HG03439 (cell line): ENCODE results near the gene FAM76A.

ENCODE experiments used
- ATAC-seq: cut with Tn5 transposase; IDR thresholded peaks from one replicate; pipeline ENCODE4 v1.9.1; 2021; ENCODE audit warnings: mild to moderate bottlenecking, moderate library complexity; ENCODE audit not compliant: unreplicated experiment

FAM76A gene

GRCh38 chr1:27719286-27720251, 6.2 kb upstream of the FAM76A start:
- ATAC-seq: no peak

DNA sequence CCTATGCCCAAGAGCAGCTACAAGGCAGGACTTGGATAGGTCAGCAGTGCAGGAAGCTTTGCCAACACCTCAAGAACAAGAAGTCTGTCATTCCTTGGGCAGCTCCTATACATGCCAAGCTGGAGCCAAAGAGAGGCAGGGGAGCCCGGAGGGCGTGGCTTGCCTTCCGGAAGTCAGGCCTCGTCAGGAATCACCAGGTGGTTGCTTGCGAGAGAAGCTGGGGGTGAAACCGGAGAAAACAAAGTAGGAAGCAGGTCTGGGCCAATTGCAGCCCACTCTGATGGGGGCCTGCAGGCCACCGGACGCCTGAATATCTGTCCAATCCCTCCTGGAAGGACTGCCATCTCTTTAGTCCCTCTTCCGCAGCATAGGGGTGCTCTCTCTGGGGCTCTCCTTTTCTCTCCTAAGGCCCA, 794 bp upstream of the FAM76A start:
- ATAC-seq: no peak

GRCh38 chr1:27726173-27727044, 648 bp downstream of the FAM76A start:
- peak; percentile 35 for ATAC-seq

DNA sequence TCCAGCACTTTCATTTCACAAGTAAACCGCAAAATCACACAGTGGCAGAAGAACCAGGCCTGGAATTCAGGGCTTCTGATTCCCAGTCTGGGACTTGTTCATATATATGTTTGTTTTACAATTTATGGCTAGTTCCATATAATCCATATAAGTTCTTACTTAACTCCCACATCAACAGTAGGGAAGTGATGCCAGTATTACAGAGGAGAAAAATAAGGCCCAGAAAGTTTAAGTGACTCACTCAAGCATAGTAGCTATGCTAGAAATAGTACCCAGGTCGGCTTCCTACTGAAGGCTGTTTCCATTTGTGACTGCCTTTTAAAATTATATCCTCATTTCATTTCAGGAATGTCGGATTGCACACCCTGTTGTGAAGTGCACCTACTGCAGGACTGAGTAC, 1.4 kb downstream of the FAM76A start:
- no peak for ATAC-seq

DNA sequence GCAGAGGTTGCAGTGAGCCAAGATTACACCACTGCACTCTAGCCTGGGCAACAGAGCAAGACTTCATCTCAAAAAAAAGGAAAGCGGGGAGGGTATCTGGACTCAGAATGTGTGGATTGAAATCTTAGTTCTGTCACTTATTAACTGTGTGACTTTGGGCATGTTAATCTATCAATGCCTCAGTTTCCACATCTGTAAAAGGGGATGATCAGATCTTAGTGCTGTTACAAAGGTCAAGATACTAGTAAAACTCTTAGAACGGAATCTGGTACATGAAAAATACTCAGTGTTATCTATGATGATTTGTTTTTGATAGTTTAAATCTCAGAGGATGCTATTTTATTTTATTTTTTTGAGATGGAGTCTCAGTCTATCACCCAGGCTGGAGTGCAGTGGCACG, 10.5 kb downstream of the FAM76A start:
- no peak for ATAC-seq

DNA sequence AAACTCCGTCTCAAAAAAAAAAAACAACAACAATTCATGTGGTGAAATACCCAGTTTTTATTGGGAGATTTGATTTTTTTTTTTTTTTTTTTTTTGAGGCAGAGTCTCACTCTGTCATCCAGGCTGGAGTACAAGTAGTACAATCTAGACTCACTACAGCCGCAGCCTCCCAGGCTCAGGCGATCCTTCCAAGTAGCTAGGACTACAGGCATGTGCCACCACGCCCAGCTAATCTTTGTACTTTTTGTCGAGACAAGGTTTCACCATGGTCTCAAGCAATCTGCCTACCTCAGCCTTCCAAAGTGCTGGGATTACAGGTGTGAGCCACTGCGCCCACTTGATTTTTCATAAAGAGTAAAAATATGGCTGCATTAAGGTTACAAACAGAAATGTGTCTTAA, 15.4 kb downstream of the FAM76A start:
- no peak for ATAC-seq

GRCh38 chr1:27744556-27744955, 18.8 kb downstream of the FAM76A start:
- ATAC-seq: no peak

DNA sequence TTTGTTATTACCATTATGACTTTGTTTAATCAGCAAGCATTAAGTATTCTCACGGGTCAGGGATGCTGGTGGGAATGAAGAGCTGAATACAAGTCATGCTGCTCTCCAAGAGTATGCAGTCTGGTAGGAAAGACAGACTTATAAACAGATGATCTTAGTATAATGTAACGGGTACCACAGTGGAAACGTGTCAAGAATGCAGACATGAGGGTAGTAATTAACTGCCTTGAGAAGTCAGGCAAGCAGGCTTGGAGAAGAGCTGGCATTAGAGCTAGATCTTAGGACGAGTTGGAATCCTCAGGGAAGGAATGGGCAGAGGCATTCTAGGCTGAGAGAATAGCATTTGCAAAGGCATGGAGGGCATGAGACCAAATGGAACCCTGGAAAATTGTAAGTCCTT, 19.7 kb downstream of the FAM76A start:
- no peak for ATAC-seq

GRCh38 chr1:27752360-27752759, 26.6 kb downstream of the FAM76A start:
- ATAC-seq: no peak

DNA sequence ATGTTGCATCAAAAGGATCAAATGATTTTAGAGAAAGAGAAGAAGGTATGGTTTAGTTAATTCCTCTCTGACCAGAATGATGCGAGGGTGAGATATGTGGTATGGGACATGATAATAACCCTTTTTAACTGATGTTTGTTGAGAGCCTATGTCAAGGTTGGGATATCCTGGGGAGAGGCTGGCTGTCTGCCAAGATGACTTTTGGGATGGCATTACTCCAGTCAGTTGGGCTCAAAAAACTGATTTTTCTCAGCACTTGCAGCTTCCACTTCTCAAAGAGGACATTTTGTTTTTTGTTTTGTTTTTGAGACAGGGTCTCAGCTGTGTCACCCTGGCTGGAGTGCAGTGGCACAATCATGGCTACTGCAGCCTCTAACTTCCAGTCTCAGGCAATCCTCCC, 29.5 kb downstream of the FAM76A start:
- ATAC-seq: no peak

DNA sequence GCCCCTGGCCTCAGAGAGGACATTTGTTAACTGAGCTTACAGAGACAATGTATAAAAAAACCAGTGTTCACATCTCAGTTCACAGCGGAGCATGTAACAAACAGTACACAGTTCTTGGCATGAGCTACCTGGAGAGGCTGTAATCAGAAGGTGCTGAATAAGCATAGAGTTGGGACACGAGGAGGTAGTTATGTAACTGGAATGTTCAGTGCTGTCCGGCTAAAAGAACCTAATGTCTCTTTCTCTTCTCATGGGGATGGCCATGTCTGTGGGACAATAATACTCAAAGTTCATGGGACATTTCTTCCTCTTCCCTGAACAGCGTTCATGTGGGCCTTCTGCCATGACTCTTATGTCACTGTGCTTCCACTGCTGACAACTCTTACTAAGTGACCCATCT, 30.1 kb downstream of the FAM76A start:
- no peak for ATAC-seq

GRCh38 chr1:27759236-27759635, 33.5 kb downstream of the FAM76A start:
- no peak for ATAC-seq

GRCh38 chr1:27760426-27760825, 34.7 kb downstream of the FAM76A start:
- no peak for ATAC-seq

GRCh38 chr1:27762033-27762432, 36.3 kb downstream of the FAM76A start:
- ATAC-seq: no peak

DNA sequence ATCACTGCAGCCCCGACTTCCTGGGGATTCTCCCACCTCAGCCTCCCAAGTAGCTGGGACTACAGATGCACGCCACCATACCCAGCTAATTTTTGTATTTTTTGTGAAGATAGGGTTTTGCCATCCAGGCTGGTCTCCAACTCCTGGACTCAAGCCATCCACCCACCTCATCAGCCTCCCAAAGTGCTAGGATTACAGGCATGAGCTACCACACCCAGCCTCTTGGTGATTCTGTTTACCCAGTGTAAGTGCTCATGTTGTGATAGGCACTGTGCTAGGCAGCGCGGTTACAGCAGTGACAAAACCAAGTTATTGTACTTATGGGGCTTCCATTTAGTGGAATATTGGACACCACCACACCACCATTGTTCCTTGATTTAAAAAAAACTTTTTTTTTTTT, 37.6 kb downstream of the FAM76A start:
- ATAC-seq: no peak

DNA sequence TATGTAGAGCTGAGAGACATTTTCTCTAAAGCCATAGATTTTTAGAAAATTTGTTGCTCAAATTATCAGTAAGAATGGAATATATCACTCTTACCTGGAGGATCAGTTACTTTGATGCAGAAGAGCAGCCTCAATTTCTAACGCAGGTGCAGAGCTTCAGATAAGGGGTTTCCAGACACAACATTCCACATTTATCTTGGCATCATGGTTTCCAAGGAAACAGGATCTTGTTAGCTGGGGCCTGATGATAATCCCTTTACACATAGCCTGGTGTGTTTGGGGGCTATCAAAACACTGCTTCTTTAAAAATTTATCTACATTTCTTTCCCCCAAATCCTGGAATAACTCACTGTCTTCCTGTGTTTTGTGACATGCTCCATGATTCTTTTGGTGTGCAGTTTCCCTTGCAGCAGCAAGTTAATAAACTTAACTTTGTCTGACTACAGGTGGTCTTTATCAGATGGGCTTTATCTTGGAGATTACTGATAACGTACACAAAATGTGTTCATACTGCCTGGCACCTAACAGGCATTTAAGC, 44.6 kb downstream of the FAM76A start:
- ATAC-seq: no peak

DNA sequence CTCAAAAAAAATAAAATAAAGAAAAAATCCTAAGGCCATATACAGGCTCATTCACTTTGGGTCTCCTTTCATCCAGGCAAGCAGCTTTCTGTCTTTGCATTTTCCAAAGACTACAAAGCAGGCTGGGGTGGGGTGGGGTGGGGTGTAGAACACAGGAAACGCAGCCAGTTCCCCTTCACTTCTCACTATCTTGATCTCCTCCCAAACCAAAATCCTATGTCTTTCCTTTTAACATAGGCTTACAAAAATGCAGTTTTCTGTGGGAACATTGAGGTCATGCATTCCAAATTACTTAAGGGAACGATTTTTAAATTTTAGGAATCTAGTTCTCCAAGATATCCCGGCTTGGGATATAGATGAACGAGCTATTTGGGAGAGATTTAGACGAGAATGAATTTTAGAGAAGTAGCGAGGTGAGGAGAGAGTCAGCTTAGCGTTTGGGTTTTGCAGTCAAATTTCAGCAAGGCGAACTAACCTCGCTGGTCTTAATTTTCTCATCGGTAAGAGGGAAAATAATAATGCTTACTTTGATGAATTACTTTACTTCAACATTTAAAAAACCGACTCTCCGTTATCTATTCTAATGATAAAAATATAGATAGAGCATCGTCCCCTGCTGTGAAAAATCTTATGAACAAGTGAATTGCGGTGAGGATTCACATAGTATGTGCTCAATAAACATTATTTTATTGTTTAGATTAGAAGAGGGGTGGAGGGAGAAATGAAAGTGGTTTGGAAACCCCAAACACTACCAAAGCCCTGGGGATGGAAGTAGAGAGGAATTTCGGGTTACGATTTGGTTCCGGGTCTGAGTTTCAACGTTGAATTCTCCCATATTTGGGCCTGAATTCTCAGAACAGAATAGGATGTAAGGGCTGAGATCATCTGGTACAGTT, 46.5 kb downstream of the FAM76A start:
- no peak for ATAC-seq

DNA sequence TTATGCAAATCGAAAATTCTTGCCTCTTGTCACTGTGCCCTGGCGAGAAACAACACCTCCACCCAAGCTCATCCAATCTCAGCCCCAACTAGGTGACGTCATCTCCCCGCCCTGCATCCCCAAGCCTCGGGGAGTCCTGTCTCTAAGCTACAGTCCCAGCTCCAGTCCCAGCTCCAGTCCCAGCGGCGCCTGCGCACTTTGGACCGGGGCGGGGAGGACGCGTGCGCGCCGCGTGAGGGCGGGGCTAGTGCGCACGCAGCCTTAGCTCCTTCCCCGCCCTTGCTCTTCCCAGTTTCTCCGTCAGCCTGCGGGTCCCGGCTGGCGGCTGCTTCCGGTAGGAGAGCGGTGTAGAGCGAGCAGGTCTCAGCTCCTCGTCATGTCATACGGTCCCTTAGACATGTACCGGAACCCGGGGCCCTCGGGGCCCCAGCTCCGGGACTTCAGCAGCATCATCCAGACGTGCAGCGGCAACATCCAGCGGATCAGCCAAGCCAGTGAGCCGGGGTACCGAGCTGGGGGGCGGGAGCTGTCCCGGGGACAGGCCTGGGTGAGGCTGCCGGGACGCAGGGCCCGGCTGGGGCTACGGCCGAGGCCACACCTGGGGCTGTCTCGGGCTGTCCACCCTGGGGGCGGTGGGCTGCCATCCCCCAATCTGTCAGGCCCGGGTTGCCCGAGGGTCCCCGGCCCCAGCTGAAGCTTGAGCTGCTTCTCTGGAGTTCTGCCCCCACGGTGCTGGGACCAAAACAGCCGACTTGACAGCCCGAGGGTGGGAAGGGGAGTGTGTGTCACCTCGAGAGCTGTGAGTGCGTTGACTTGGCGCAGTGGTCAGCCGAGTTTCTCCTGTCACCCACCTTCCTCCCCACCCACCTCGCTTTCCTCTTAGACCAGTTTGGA, 47.4 kb downstream of the FAM76A start, which contains the start of gene STX12:
Gene STX12, plus strand, starts transcription at position 288 of the 894 bp plus-strand sequence. Its CDS starts 89 bp downstream, at position 377.
- ATAC-seq: peak; percentile 93

- ATAC-seq: no peak
Measured at GRCh38 chr1:27773826-27774445, 48.2 kb downstream of the FAM76A start.
